NCI-H187 (cell line): Measurements from ENCODE around the gene GKN2.

Experiments
- DNase-seq, 2 experiments: peaks; one replicate each; lab custom pipeline; 2025; lab: John Stamatoyannopoulos, UW

GKN2 gene

GRCh38 chr2:68952887-68953521 lies at the start of gene GKN2:
Gene GKN2, minus strand, starts transcription at chr2:68952893. Its CDS starts 32 bp downstream, at chr2:68952861.
- no peak for DNase-seq

GRCh38 chr2:69001879-69002278 lies 49.2 kb upstream of the GKN2 start:
- DNase-seq = no peak

- no peak for DNase-seq
Observed at GRCh38 chr2:68997401-68997800, 44.7 kb upstream of the GKN2 start.

- no peak for DNase-seq
Observed at GRCh38 chr2:68995916-68996315, 43.2 kb upstream of the GKN2 start.

GRCh38 chr2:68994864-68995263 lies 42.2 kb upstream of the GKN2 start:
- DNase-seq = no peak

GRCh38 chr2:68993660-68994059 lies 41.0 kb upstream of the GKN2 start:
- no peak for DNase-seq

- no peak for DNase-seq
Observed at GRCh38 chr2:68992933-68993332, 40.2 kb upstream of the GKN2 start.

- DNase-seq = no peak
Observed at GRCh38 chr2:68992341-68992740, 39.6 kb upstream of the GKN2 start.

GRCh38 chr2:68989035-68989434 lies 36.3 kb upstream of the GKN2 start:
- no peak for DNase-seq

GRCh38 chr2:68987021-68987503 lies 34.4 kb upstream of the GKN2 start:
- DNase-seq = no peak

- DNase-seq = peak in 1 of 2 experiments; percentile 50
Observed at GRCh38 chr2:68980956-68981355, 28.3 kb upstream of the GKN2 start.

GRCh38 chr2:68978098-68978497 lies 25.4 kb upstream of the GKN2 start:
- no peak for DNase-seq

GRCh38 chr2:68977453-68977852 lies 24.8 kb upstream of the GKN2 start:
- no peak for DNase-seq

- no peak for DNase-seq
Observed at GRCh38 chr2:68975844-68976243, 23.2 kb upstream of the GKN2 start.

GRCh38 chr2:68974946-68975665 lies 22.4 kb upstream of the GKN2 start:
- DNase-seq = no peak

GRCh38 chr2:68974251-68974650 lies 21.6 kb upstream of the GKN2 start, which contains the start of gene GKN1:
Gene GKN1, plus strand, starts transcription at chr2:68974636. Its CDS starts 42 bp downstream, at chr2:68974678.
- DNase-seq = no peak

- no peak for DNase-seq
Observed at GRCh38 chr2:68971591-68972231, 19.0 kb upstream of the GKN2 start.

- DNase-seq = no peak
Observed at GRCh38 chr2:68970566-68971265, 18.0 kb upstream of the GKN2 start.

GRCh38 chr2:68969736-68970490 lies 17.2 kb upstream of the GKN2 start:
- DNase-seq = no peak

- no peak for DNase-seq
Observed at GRCh38 chr2:68968221-68968620, 15.5 kb upstream of the GKN2 start.

GRCh38 chr2:68964282-68964681 lies 11.6 kb upstream of the GKN2 start:
- no peak for DNase-seq

GRCh38 chr2:68961380-68961779 lies 8.7 kb upstream of the GKN2 start:
- no peak for DNase-seq
